NCI-H69 (cell line): ENCODE measurements around the gene SYT6.

Source experiments
- DNase-seq: peaks from one replicate; lab custom pipeline; 2025; lab: John Stamatoyannopoulos, UW

SYT6 gene

DNA sequence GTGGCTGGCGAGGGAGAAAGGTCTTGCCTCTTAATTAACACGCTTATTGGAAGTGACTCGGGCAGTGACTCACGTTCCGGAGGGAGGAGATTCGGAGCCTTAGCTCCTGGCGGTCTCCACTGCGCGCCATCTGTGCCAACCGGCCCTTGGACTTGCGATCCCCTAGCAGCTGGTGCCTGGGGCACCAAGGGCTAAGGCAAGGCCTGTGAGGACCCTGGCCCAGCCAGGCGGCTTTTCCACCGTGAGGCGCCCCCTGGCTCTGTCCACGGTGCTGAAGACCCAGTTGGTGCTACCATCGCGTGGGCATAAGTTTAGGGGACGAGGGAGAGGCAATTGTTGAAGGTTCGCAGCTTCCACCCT lies 1.3 kb upstream of the SYT6 start:
- DNase-seq, result no peak

DNA sequence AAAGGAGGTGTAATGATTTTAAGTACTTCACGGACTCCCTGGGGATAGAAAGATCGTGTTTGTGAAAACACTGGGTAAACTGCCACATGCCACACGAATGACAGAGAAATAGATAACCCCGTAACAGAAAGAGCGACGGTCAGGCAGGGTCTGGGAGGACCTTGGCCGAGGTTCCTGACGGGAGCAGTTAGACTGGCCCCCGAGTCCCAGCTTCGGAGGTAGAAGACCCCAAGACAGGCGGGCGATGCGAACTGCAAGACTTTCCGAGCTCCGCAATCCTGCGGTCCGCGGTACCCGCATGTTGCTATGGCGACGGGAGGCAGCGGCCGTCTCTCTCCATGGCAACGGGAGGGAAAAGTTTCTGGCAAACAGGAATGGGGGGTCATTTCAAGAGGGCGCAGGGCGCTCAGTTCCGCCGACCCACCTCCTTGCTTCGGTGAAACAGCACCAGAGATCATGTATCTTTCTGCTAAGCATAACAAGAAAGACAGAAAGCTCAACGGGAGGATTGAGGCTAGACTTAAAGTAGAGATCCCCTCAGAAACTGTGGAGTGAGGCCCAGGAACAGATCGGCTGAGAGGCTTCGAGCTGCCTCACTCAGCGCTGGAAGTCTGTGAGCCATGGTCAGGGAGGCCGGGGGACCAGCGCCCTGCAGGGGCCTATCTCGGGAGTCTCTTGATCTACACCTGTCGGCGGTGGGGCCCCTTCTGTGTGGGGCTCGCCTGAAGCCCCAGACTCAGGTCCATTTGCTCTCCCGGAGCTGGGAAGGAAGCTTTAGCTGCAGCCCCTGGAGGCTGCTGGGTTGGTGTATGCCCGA lies 685 bp upstream of the SYT6 start:
- peak; percentile 2 for DNase-seq

DNA sequence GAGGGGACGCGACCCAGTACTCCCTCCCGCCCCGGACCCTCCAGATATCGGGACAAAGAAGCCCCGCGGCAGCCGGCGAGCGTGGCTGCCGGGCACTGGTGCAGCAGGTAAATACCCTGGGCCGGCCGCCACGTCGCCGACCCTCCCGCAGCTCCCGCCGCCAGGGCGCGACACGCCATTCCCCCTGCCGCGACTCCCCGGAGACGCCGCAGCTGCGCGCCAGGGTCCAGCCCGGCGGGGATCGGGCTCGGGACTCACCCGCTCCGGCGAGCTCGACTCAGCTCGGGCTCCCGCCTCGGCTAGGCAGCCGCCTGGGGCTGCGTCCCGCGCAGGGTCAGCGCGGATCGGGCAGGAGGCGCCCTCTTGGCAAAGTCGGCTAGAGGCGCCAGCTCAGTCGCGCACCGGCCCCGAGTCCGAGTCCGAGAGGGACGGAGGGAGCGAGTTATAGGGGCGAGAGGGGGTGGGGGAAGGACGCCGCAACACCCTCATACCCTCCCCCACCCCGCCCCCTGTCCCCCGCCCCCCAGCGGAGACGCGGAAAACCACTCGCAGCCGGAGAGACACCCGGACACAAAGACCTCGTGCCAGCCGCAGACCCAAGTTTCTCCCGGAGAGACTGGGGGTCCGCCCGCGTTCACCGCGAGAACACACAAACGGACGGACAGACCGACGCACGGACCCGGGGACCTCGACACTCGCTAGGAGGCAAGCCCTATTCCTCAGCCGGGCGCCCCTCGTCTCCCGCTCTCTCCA lies 985 bp downstream of the SYT6 start:
- peak; percentile 11 for DNase-seq

- DNase-seq, result no peak
These were observed 1.6 kb downstream of the SYT6 start for GRCh38 chr1:114152089-114152507.

DNA sequence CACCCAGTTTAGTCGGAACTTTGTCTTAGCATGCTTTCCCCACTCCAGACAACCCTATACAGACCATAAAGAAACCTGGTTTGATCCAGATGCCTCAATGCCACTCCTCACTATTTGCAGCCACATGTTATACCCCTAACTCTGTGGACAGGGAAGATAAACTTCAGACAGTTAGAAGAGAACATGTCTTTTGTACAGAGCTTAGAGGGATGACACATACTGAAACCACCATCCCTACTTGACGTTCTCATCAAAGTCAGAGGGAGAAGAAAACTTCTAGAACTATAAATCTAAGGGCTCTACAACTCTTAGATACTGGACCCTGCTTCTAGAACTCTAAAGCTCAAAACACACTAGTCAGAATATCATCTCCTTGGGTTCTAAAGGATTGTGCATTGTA lies 3.7 kb downstream of the SYT6 start:
- no peak for DNase-seq

DNA sequence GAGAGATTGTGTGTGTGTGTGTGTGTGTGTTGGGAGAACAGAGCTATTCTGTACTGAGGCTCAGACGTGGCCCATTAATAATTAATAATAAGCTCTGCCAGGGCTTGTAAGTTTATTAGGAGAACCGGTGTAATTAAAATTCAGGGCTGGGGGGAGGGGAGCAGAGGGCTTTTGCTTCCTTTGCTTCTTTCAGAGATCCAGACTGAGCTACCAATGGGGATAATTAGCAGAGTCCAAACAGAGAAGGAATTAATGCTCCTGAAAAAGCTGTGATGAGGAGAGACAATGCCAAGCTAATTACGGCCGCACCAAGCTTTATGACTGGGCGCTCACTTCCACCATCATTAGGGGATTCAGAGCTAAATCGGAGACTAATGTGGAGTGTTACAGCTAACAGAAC lies 4.5 kb downstream of the SYT6 start:
- DNase-seq, result no peak

GRCh38 chr1:114145504-114146151 lies 8.0 kb downstream of the SYT6 start:
- DNase-seq, result no peak

DNA sequence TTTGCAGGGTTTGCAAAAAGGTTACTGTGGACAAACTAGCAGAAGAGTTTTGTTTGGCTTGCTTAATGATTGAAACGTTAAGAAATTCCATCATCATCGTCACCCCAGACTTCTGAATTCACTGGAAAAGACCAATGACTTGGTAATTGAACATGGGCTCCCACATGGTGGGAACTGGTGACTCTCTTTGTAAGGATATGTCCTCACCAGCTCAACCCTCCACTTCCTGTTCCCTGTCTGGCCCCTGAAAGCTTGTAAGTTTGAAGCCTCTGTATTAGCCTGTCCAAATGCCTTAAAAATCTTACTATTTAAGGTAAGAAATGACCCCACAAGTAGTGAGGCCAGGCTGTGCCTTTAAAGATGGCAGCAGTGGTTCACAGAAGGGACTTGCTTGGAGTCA lies 9.7 kb downstream of the SYT6 start:
- DNase-seq, result no peak

DNA sequence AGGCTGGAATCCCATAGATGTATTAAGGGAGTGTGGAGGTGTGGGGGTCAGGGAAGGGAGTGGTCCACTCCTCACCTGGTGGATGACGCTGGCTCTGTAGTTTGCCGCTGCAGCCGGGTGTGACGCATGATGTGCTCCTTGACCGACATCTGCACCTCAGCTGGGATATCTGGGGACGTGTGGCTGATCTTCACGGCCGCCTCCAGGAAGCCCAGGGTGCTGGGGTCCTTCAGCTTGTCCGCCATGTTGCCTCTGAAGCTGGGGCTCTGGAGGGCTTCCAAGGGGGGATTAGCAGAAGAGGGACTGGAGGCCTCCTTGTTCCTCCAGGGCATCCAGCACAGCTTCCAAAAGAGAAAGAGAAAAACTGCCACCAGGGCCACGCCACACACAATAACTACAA lies 14.1 kb downstream of the SYT6 start:
- no peak for DNase-seq

- DNase-seq, result no peak
These were observed 16.2 kb downstream of the SYT6 start for GRCh38 chr1:114137497-114137896.

GRCh38 chr1:114135786-114136185 lies 17.9 kb downstream of the SYT6 start:
- DNase-seq, result no peak

DNA sequence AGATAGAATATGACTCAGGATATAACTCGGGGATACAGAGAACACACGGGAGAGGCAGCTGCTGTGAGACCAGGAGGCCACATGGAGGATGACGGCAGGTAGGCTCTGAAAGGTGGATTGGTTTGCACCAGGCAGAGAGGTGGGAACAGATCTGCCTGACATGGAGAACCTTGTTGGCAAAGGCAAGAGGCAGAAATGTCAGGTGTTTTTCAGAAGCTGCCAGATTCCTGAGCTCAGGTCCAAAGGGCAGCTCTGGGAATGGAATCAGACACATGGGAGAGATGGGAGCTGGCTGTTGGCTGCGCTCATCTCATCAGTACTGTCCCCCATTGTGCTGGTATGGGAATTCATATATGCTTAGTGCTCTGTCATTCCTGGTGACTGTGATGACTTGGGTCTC lies 19.2 kb downstream of the SYT6 start:
- no peak for DNase-seq

- no peak for DNase-seq
These were observed 20.5 kb downstream of the SYT6 start for GRCh38 chr1:114133129-114133528.

GRCh38 chr1:114131526-114132220 lies 22.0 kb downstream of the SYT6 start:
- no peak for DNase-seq

GRCh38 chr1:114130846-114131525 lies 22.7 kb downstream of the SYT6 start:
- DNase-seq, result no peak

DNA sequence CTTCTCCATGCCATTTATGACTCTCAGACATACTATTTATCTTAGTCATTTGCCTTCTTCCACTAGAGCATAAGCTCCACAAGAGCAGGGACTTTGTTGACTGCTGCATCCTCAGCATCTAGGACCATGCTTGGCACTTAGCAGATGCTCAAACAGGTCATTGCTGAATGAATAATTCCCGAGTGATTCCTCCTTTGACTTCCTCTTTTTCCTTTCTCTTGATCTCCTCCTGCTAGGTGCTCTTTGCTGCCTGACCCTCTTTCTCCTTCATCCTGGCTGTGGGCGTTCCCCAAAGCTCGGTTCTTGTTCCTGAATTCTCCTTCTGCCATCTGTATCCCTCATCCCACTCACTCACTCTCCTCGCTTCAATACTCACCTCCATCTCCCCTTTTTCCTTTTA lies 23.5 kb downstream of the SYT6 start:
- no peak for DNase-seq

DNA sequence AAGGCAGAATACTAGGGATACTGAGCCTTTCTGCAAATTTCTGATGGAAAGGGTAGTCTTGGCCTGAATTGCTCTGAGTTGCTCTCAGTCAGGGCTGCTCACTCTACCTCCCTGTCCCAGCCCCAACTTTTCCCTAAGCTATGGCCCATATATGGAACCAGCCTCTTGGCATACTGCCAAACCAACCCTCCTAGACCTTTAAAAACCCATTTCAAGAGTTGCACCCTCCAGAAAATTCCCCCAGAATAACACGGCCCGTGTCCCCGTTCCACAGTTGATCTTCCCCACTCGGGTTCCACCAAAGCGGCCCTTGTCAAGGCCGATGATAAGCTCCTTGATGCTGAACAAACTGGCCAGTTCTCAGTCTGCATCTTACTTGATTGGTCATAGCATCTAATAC lies 25.4 kb downstream of the SYT6 start:
- no peak for DNase-seq

DNA sequence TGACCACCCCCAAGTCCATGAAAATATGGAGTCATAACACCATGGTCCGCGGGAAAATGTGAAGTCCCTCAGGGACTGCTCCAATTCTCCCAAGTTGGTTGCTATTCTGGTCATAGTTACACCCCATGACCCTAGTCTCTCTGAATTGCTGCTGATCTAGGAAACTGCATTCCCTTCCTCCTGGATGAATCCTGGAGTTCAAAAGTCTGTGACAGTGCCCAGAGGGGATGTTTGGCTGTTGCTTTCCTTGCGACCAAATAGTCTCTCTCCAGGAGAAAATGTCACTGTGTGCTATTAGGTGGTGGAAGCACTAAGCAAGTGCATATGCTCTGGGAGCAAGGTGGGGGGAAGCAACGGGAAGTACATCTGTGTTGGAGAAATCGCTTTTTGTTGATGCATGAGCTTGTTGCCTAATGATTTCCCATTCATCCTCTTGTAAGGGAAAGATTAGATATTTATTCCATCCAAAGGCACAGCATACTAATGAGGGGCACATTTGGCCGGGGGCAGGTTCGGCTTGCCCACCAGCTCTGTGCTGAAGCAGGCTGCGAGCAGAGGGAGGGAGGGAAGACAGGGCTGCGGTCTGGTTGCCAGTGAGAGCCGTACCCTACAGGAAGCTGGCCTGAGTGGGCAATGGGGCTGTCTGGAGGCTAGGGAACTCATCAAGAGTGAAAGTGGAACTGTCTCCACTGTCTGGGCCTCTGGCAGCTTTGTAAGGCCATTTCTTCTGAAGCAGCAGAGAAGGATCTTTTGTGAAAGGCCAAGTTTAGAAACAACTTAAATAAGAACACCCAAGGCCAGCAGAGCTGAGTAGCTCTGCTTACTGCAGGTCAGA lies 27.2 kb downstream of the SYT6 start:
- no peak for DNase-seq

- DNase-seq, result no peak
These were observed 29.0 kb downstream of the SYT6 start for GRCh38 chr1:114124644-114125043.

DNA sequence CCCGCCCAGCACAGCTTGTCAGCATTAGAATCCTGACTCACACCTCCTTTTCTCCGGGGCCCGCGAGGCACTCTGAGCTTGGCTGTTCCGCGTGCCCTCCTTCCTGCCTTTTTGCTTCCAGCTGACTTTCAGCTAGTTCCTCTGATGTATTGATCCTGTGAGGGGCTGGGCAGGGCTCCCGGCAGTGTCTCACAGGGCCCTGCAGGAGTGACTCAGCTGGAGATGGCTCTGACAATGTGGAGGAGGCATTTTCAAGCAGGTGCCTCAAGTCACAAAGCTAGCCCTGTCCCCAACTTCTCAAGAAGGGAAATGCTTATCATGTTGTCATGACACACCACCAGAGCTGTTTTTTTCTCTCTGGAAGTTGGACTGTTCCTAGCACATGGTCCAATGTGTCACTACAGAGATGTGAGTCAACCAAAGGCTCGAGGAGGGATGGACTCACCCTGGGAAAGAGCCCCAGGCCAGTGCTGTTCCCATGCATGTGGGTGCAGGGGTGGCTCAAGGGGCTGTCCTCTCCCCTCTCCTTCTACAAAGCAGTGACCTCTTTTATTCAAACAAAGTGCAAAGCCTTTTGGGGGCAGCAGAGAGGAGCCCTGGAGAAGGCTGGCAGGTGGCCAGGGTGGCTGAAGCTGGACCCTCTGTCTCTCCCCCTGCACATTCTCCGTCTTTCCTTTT lies 30.6 kb downstream of the SYT6 start:
- DNase-seq, result no peak
